NCI-H82 treated with DMSO at 0.1 percent for 48 hours (cell line): ENCODE data around the gene IL2RA.
"Not testable (repeated sequence)": the region's sequence is repeated elsewhere in the genome, so short reads cannot be mapped to it uniquely, and the experiment has no call there.

ENCODE experiments used
- DNase-seq: peaks from one replicate; lab custom pipeline; 2025; ENCODE audit not compliant: unreplicated experiment; lab: John Stamatoyannopoulos, UW

Gene IL2RA

DNA sequence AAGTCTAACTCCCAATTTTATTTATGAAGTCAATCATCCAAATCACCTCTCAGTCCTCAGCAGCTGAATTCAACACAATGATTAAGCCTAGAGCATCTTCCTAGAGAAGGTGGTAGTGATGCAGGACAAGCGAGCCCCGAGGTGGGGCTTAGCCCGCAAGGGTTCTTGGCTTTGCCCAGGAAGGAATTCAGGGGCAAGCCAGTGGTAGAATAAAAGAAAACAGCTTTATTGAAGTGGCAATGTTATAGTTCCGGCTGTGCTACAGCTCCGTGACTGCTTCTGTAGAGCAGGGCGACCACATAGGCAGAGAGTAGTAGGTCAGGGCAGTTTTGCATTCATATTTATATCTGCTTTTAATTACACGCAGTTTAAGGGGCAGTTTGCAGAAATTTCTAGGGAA is 18.1 kb downstream of the IL2RA start:
- no peak for DNase-seq

DNA sequence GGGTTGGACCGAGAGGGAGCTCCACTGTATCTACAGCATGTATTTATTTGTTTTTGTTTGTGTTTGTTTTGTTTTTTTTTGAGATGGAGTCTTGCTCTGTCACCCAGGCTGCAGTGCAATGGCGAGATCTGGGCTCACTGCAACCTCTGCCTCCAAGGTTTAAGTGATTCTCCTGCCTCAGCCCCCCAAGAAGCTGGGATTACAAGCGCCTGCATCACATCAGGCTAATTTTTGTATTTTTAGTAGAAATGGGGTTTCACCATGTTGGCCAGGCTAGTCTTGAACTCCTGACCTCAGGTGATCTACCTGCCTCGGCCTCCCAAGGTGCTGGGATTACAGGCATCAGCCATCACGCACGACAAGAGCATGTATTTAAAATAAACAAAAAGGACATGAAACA is 18.8 kb downstream of the IL2RA start:
- DNase-seq, result not testable (repeated sequence)

DNA sequence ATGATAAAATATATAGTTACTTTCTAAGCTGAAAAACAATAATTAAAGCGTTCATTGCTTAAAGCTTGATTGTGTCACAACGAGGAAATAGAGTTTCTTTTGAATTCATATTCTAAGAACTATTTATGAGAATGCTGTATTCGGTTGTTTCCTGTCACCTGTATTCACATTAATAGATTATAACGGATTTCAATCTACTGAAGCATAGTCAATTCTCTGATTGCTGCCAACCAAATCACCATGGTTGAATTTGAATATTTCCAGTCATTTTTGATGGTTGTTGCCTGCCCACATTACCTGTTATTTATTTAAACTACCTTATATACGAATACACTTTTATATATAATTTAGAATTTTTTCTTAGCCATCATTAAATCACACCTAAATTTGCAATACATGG is 22.0 kb downstream of the IL2RA start:
- no peak for DNase-seq

DNA sequence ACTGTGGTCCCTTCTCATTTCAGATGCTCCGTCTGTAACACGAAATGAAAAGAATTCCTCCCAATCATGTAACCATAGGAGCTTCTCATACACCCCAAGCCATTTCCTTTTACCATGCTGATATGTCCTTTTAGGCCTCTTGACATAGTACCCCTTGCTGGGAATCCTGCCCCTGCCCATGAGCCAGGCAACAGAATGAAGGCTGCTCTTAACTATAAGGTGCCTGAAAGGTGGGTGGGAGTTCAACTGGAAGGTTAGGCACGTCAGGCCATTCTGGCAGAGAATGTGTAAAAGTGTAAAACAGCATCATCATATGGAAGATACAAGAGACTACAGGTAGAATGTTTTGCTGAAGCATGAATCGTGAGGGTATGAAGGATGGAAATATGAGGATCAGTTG is 22.5 kb downstream of the IL2RA start:
- no peak for DNase-seq

DNA sequence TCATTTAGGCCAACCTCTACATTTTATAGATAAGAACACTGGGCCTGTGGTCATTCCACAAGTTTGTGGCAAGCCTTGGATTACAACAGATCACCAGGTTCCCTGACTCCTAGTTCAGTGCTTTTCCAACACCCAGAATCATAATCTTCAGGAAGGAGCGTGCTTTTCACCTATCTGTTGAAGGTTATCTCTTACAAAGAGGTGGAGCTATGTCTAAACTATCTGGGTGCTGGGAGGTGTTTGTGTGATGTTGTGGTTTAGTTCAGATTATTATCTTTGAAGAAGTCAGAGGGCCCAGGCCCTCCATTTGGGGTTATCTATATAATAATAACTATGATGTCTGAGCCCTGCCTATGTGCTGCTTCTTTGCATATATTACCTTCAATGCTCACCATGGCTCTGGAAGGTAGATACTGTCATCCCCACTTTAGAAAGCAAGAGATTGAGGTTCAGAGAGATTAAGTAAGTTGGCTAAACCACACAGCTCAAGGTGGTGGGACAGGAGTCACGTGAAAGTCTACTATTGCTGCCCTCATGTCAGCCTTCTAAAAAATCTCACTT is 24.0 kb downstream of the IL2RA start:
- no peak for DNase-seq

DNA sequence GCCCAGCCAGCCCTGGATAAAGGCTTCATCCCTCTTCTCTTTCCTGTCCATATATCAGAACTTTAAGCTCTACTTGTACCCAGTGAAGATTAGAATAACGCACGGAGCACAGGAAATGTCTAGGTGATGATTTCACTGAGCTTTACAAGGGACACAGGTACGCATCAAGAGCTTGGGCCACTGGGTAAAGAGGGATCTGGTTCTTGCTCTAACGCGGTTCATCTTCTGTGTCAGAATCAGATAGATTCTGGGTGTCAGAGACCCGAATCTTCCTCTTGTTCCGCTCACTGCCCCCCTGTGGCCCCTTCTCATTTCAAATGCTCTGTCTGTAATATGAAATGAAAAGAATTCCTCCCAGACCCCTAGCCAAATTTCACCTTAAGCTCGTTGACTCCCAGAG is 24.7 kb downstream of the IL2RA start:
- DNase-seq, result no peak

DNA sequence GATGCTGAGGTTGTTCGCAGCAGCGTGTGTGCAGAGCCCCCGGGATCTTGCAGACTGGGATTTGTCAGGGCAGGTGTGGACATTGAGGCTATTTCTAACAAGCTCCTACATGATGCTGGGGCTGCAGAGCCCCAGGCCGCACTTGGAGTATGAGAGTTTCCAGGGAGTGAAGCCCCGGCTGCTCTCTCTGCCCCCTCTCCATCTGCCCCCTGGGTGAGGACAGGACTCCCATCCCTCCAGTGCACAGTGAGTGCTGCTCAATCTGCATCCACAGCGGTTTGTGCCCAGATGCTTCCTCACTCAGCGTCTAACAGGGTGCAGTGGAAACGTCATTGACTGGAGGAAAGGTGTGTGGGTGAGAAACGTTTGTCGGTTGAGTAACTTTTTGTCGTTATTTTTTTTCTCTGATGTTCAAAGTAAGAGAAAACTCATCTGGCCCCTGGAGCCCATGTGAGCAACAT is 25.3 kb downstream of the IL2RA start:
- no peak for DNase-seq

DNA sequence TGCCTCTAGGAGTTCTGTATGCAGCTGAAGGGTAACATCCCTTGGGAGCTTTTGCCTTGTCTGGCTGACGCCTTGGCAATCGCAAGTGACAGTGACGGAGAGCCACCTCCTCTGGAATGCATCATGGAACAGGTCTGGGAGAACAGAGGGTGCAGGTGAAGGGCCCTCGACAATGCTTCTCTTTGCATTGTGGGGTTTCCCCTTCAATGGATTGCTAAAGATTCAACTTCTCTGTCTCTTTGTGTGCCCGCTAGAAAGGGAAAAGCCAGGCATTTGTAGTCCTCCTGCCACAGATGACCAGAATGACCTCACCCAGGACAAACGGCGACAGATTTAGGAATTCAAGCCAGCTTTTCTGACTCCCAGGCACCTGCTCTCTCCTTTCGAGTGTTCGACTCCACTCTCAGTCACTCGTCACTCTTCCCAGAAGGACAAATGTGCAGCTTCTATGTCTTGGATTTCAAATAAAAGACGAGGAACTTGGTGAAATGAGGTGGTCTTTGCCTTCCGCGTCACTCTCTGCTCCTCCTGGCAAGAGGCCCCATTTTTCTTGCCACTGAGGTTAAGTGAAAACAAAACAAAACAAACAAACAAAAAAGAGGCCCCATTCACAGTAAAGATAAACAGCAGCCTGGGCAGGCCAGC is 26.1 kb downstream of the IL2RA start:
- DNase-seq, result no peak

DNA sequence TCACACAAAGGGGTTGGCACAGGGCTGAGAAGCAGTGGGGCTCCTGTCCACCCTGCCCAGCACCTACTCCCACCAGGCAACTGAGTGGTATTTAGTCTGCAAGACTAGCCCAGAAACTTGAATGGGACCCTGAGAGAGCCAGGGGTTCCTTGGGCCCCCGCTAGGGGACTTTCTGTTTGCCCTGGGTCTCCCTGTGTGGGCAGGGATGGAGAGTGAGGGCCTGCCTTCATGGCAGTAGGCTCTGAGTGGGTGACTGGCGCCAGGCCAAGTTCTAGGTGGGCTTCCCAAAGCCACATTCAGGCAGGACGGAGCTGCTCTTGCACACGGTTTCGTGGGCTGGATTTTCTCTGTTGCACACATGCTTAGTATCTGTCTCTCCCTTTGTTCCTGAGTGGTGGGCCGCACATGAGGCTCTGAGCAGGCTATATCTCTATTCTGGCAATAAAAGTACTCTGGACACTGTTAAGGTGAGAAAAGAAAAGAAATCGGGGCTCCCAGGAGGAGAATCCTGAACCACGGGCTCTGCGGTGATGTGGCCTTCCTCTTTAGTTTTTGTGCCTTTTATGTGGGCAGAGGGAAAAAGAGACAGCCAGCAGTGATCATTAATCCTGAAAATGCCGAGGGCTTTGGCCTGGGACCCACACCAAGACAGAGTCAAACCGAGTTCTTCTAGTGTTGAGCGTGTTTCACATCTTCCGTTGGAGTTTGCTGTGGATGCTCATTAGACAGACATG is 26.9 kb downstream of the IL2RA start:
- DNase-seq, result no peak

DNA sequence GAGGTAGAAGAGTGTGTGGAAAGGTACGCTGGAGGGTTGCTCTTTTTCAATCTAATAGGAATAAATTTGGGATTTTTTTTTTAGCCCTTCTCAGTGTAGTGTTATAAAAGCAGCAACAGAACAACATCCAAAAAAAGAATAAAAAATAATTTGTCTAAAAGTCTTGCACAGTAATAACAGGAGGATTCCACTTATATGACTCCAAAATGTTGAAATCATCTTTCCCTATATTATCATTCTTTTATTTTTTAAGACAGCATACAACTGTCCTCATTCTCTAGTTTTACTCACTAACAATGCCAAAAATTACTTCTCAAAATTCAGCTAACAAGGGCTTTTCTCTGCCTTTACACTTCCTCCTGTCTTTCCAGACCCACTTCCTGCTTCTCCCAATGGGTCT is 27.8 kb downstream of the IL2RA start:
- no peak for DNase-seq

DNA sequence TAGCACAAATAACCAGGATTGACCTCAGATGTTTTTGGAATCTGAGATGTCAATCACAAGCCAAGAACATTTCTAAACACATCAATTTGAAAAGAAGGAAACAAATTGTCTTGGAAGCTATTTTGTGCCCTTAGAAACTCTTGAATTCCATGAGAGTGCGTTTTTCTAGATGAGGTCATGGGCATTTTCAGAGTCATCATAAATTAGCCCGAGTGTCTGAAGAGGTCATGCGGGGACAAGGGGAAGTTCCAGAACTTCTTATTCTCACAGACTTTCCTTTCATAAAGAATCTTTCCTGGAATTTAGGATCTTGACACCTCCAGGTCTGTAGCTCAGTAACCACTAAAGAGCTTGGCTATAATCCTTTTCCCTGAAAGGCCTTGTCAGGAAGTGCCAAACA is 28.2 kb downstream of the IL2RA start:
- DNase-seq, result no peak

DNA sequence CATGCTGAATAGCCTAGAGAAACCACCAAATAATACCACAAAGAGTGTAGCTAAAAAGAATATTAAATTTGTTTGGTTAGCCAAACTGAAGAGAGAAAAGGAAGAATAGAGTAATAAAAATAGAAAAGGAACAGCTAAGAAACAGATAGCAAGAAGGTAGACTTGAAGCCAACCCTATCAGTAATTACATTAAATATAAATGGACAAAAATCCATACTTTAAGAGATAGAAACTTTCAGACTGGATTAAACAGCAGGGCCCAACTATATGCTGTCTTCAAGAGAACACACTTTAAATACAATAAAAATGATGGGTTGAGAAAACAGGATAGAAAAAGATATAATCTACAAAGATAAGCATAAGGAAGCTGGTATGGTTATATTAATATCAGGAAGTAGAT is 31.2 kb downstream of the IL2RA start:
- DNase-seq, result no peak

DNA sequence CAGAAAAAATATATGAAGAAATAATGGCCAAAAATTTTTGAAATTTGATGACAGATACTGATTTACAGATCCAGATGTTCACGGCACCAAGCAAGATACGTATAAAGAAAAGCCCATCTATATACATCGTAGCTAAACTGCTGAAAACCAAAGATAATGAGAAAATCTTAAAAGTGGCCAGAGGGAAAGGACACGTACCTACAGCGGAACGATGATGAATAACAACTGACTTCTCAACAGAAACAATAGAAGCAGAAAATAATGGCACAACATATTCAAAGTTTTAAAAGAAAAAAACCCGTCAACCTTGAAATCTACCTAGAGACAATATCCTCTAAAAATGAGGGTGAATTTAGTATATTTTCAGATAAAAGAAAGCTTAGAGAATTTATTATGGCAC is 31.9 kb downstream of the IL2RA start:
- DNase-seq, result no peak

DNA sequence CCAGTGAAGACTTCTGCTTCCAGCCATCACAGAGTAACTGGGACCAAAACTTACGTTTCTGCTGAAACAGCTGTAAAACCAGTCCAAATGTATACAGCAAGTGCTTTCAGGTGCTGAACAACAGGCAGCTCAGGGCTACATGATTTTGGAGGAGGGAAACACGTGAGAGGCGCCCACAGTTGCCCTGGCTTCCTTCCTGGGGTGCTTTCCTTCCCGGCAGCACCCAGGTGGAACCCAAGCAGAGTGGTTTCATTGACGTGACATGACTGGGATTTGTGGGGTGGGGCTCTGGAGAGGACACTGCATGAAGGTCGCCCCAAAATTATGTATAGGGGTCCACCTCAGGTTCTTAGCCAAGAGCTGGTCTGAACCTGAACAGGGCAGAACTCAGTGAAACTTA is 34.2 kb downstream of the IL2RA start:
- DNase-seq, result no peak

DNA sequence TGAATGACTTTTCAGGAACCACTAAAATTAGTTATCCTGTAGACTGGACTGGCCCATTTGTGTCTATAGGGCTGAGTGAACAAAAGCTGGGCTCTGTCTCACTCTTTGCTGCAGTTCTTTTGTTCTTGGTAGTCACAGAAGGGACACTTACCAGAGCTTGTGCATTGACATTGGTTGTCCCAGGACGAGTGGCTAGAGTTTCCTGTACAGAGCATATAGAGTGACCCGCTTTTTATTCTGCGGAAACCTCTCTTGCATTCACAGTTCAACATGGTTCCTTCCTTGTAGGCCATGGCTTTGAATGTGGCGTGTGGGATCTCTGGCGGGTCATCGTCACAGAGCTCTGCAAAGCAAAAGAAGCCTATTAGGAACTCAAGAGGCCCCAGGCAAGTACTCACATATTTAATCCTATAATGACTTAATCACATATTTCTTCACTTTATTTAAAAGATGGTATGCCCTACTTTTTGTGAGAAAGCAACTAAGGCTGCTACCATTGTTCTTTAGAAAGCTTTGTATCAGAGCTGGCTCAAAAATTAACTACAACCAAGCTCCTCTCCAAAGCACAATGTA is 36.4 kb downstream of the IL2RA start:
- DNase-seq, result no peak

DNA sequence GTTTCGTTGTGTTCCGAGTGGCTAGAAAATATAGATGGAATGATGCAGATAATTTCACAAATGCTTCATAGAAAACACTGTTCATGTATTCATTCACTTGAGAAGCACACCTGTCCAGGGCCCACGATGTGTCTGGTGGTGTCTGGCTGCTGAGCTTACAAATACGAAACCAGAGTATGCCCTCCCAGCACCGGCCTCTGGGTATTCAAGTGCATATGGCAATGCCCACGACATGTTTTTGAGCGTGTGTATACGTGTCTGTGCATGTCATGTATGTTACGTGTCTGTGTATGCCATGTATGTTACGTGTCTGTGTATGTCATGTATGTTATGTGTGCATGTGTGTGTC is 37.9 kb downstream of the IL2RA start:
- DNase-seq, result no peak

DNA sequence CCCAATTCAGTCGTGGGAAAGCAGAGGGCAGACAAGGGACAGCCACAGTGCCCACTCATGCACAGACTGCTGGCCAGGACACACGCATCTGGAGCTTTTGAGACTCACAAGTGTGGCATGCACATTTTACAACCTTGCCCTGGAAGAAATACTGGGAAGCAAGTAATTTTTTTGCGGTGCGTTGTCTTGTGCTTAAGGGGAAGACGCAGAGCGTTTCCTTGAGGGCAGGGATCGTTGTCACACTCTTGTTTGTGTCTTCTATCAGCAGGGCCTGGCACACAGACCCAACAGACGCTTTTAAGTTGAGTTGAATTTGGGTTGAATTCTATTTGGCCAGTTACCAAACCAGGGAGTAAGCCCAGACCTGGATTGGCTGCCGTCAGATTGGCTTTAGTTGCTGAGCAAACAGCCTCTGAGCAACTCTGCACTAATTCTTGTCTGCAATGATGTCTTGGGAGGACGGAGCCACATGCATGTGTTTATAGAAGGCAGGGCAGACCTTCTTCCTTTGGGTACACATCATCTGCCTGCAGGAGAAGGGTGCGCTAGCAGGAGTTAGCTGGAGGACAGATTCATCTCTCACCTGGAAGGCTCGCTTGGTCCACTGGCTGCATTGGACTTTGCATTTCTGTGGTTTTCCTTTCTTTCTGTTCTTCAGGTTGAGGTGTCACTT is 38.4 kb downstream of the IL2RA start:
- DNase-seq, result no peak

DNA sequence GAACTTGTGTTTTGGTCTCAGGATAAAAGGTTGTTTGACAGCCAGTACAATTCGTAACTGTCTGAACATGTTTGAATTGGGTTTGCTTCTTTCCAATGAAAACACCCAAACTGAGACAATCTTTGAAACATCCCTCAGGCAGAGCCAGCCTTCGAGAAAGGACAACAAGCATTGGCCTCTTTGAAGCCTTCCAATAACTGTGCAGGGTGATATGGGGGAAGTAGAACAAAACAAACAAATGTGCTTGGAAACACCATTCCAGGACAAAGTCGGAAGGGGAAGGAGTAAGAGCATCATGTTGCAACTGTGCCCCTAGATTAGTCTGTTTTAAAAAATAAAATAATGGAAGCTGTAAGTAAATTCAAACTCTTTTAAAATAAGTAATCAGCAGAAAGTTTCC is 39.5 kb downstream of the IL2RA start:
- DNase-seq, result no peak

DNA sequence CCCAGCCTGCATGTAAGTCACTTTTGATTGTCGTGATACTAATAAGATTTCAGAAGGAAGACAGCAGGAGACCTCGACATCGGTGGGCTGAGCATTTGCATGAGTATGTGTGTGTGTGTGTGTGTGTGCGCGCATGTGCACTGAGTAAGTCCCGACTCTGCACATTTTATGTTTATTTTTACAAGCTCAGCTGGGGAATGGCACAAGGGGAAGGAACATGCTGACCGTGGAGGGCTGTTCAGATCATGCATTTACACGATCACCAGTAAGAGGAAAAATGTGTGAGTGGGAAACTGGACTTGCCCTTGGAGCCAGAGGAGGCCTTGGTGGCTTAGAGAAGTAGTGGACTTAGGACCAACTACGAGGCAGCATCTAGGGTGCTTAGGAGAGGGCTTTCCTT is 41.3 kb downstream of the IL2RA start:
- DNase-seq, result no peak

DNA sequence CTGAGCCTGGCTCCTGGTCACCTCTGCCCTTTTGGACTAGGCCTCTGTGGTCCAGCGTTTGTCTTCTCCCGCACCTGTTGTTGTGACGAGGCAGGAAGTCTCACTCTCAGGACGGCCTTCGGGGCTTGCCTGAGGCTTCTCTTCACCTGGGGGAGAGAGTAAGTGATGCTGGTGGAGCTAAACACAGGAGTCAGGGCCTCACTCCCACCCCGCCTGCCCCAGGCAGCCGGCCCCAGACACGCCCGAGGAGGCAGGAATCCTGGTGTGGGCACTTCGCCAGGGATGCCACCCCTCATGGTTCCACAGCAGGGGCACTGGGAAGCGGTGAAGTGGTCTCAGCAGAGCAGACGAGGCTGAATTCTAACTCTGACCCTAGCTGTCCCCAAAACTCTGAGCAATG is 42.4 kb downstream of the IL2RA start:
- no peak for DNase-seq

DNA sequence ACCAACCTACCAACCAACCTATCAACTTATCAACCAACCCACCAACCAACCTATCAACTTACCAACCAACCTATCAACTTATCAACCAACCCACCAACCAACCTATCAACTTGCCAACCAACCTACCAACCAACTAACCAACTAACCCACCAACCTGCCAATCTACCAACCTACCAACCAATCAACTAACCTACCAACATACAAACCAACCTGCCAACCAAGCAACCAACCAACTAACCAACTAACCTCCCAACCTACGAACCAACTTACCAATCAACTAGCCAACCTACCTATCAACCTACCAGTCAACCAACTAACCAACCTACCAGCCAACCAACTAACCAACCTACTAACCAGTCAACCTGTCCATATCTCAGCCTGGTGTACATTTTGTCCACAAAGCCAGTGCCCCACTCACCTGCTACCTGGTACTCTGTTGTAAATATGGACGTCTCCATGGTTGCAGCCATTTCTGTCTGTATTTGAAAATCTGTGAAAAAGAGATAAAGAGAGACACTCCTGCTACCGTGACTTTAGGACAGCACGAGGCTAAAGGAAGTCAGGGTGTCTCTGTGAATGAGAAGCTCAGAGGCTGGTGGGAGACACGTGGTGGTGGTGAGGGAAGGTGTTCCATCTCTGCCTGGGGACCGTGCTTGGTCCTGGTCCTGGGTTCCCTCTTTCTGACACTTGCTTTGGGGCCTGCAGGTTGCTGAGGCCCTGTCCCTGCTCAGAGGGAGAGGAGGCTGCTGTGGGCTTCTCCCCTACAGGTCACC is 43.0 kb downstream of the IL2RA start:
- DNase-seq, result no peak
